ENCODE measurements around the gene FYCO1.

- TF ChIP-seq CTCF (conservative IDR thresholded peaks at IDR 0.05; ENCODE audit: low read length) (no peak), EZH2phosphoT487 (IDR thresholded peaks at IDR 0.05; ENCODE audit: borderline replicate concordance, low read depth, low read length) (no peak)
Observed at GRCh38 chr3:46019707-46020106, 24.1 kb upstream of the FYCO1 start.

Data from OCI-LY7 (cell line).